DOHH2 (cell line): ENCODE results near the gene MRPL22.
"Not testable (repeated sequence)": the region's sequence is repeated elsewhere in the genome, so short reads cannot be mapped to it uniquely, and the experiment has no call there.

ENCODE experiments used
- H3F3A ChIP-seq: fragments of 200-600 bp; sonication (generic), shearing (Covaris generic); 2 replicates; pipeline ENCODE4 v1.6.0; 2016; ENCODE audit warnings: antibody characterized with exemption, mild to moderate bottlenecking; ENCODE audit not compliant: control insufficient read depth, insufficient read depth
- H3K27ac ChIP-seq: fragments of 200-600 bp; sonication (generic); 2 replicates; pipeline ENCODE4 v1.5.1; 2014; ENCODE audit warnings: low read depth, mild to moderate bottlenecking, low read length, moderate library complexity
- H3K27me3 ChIP-seq: fragments of 200-600 bp; sonication (generic); 2 replicates; pipeline ENCODE4 v1.6.1; 2014; ENCODE audit warnings: mild to moderate bottlenecking, low read length, mixed read lengths; ENCODE audit not compliant: control insufficient read depth
- H3K36me3 ChIP-seq: fragments of 200-600 bp; sonication (generic); 2 replicates; pipeline ENCODE4 v1.6.1; 2014; ENCODE audit warnings: mild to moderate bottlenecking, low read length, moderate library complexity, mixed read lengths; ENCODE audit not compliant: control insufficient read depth
- H3K4me1 ChIP-seq: fragments of 200-600 bp; sonication (generic); 2 replicates; pipeline ENCODE4 v1.6.1; 2014; ENCODE audit warnings: mild to moderate bottlenecking, low read length, mixed read lengths; ENCODE audit not compliant: control insufficient read depth
- H3K4me2 ChIP-seq: fragments of 200-600 bp; sonication (generic); 2 replicates; pipeline ENCODE4 v1.6.0; 2014; ENCODE audit warnings: mild to moderate bottlenecking, low read length, moderate library complexity
- H3K4me3 ChIP-seq: fragments of 200-600 bp; sonication (generic); 2 replicates; pipeline ENCODE4 v1.5.1; 2014; ENCODE audit warnings: mild to moderate bottlenecking, low read length, mixed read lengths
- H3K79me2 ChIP-seq: fragments of 200-600 bp; sonication (generic); 2 replicates; pipeline ENCODE4 v1.6.1; 2014; ENCODE audit warnings: mild to moderate bottlenecking, low read length, mixed read lengths; ENCODE audit not compliant: control insufficient read depth
- H3K9me2 ChIP-seq: fragments of 200-600 bp; sonication (generic); replicated peaks from 2 replicates; pipeline ENCODE4 v1.6.1; 2014; ENCODE audit warnings: mild to moderate bottlenecking, low read length, mixed read lengths; ENCODE audit not compliant: control insufficient read depth
- H3K9me3 ChIP-seq: fragments of 200-600 bp; sonication (generic); 2 replicates; pipeline ENCODE4 v1.6.1; 2014; ENCODE audit warnings: antibody characterized with exemption, low read length, mixed read lengths; ENCODE audit not compliant: control insufficient read depth, insufficient read depth
- H4K20me1 ChIP-seq: fragments of 200-600 bp; sonication (generic); 2 replicates; pipeline ENCODE4 v1.6.0; 2014; ENCODE audit warnings: low read depth, mild to moderate bottlenecking, antibody characterized with exemption, low read length, moderate library complexity; ENCODE audit not compliant: control insufficient read depth, insufficient read depth
- EZH2phosphoT487 ChIP-seq: fragments of 200-600 bp; sonication (generic); IDR thresholded peaks from 2 replicates; pipeline ENCODE4 v1.6.1; 2017; ENCODE audit warnings: borderline replicate concordance, mild to moderate bottlenecking, antibody characterized with exemption, low read length, moderate library complexity, mixed read lengths
- TF ChIP-seq, protein P1 (sequence below): fragments of 200-600 bp; sonication (generic); IDR thresholded peaks from one replicate; pipeline ENCODE4 v1.5.1; 2014; ENCODE audit warnings: antibody characterized with exemption, mild to moderate bottlenecking, low read depth, low read length; ENCODE audit not compliant: poor library complexity, severe bottlenecking

Gene MRPL22

DNA sequence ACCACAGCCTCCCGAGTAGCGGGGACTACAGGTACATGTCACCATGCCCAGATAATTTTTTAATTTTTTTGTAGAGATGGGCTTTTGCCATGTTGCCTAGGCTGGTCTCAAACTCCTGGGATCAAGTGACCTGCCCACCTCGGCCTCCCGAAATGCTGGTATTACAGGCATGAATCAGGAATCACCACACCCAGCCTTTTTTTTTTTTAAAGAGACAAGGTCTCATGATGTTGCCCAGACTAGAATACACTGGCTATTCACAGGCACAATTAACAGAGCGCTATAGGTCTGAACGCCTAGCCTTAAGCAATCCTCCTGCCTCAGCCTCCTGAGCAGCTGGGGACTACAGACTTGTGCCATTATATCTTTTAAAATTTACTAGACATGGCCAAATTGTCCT lies 39.0 kb upstream of the MRPL22 start:
- H3K79me2 ChIP-seq, result no peaks in the 10 kb centered on the region
- TF ChIP-seq EZH2phosphoT487, result no peak
- TF ChIP-seq, protein P1, sequence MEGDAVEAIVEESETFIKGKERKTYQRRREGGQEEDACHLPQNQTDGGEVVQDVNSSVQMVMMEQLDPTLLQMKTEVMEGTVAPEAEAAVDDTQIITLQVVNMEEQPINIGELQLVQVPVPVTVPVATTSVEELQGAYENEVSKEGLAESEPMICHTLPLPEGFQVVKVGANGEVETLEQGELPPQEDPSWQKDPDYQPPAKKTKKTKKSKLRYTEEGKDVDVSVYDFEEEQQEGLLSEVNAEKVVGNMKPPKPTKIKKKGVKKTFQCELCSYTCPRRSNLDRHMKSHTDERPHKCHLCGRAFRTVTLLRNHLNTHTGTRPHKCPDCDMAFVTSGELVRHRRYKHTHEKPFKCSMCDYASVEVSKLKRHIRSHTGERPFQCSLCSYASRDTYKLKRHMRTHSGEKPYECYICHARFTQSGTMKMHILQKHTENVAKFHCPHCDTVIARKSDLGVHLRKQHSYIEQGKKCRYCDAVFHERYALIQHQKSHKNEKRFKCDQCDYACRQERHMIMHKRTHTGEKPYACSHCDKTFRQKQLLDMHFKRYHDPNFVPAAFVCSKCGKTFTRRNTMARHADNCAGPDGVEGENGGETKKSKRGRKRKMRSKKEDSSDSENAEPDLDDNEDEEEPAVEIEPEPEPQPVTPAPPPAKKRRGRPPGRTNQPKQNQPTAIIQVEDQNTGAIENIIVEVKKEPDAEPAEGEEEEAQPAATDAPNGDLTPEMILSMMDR, result no peak
- H3K36me3 ChIP-seq, result peaks cover 92% of the 10 kb centered on the region

DNA sequence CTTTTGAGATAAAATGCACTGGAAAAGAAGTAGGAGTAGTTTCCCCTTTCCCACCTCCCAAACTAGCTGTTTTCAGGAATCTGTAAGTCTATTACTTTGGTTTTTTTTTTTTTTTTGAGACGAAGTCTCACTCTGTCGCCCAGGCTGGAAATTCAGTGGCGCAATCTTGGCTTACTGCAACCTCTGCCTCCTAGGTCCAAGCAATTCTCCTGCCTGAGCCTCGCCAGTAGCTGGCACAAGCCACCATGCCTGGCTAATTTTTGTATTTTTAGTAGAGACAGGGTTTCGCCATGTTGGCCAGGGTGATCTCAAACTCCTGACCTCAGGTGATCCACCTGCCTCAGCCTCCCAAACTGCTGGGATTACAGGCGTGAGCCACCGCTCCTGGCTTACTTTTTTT lies 35.3 kb upstream of the MRPL22 start:
- not testable (repeated sequence) for H4K20me1 ChIP-seq, H3K27ac ChIP-seq, H3K9me3 ChIP-seq, H3K79me2 ChIP-seq, H3F3A ChIP-seq, H3K9me2 ChIP-seq, H3K4me1 ChIP-seq, H3K4me3 ChIP-seq, H3K4me2 ChIP-seq, H3K27me3 ChIP-seq
- peaks cover 86% of the 10 kb centered on the region for H3K36me3 ChIP-seq

More for the DNA sequence above, 39.0 kb upstream of the MRPL22 start:
- no peaks in the 10 kb centered on the region for H4K20me1 ChIP-seq
- H3K9me2 ChIP-seq, result no peaks in the 10 kb centered on the region
- H3K4me2 ChIP-seq, result no peak overlapping the region
- no peaks in the 10 kb centered on the region for H3K9me3 ChIP-seq
- no peak overlapping the region for H3K27ac ChIP-seq
- no peak overlapping the region for H3K4me3 ChIP-seq
- no peaks in the 10 kb centered on the region for H3K27me3 ChIP-seq
- H3F3A ChIP-seq, result no peaks in the 10 kb centered on the region
- H3K4me1 ChIP-seq, result no peaks in the 10 kb centered on the region

DNA sequence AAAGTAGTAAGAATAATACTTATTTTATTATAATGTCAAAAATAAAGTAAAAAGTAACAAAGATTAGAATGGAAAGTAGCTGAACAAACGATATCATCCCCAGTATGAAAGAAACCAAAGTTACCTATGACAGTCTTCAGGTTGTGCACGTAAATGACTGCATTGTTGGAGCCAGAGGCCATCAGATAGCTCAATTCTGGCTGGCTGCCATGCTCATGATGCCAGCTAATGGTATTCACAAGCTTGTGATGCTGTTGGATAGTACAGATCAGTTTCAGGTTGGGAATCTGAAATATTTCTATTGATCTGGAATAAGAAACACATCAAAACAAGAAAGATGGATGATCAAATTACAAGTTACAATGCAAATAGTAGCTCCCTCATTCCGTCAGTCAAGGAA lies 24.0 kb upstream of the MRPL22 start:
- H3K27me3 ChIP-seq, result no peaks in the 10 kb centered on the region
- no peaks in the 10 kb centered on the region for H3K9me3 ChIP-seq
- H3K4me3 ChIP-seq, result no peak overlapping the region
- no peaks in the 10 kb centered on the region for H3K9me2 ChIP-seq
- no peaks in the 10 kb centered on the region for H4K20me1 ChIP-seq
- peaks cover 83% of the 10 kb centered on the region for H3K36me3 ChIP-seq
- no peak overlapping the region for H3K4me2 ChIP-seq
- H3K27ac ChIP-seq, result no peak overlapping the region
- H3K79me2 ChIP-seq, result no peaks in the 10 kb centered on the region
- H3K4me1 ChIP-seq, result no peaks in the 10 kb centered on the region
- TF ChIP-seq, protein P1, result no peak
- TF ChIP-seq EZH2phosphoT487, result no peak
- peaks cover 2% of the 10 kb centered on the region; the same call in 1 of the 2 replicates for H3F3A ChIP-seq

DNA sequence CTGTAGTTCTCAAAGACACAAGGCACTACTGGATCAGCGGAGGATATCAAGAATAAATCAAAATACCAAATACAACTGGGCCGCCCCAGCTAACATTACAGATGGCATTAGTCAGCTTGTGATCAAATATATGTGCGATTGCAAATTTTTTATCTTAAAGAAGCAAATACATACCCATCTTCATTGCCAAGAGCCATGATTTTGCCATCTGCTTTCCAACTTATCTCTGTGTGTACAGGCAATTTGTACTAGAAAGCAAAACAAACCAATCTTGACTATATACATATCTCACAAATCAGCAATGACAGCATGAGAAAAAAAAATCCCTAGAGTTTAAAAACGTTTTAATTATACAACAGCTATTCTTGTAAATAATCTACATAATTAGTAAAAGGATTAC lies 23.1 kb upstream of the MRPL22 start:
- Histone ChIP-seq H3K27ac (no peak overlapping the region), H3F3A (peaks cover 2% of the 10 kb centered on the region; the same call in 1 of the 2 replicates), H4K20me1 (no peaks in the 10 kb centered on the region), H3K9me2 (no peaks in the 10 kb centered on the region), H3K79me2 (no peaks in the 10 kb centered on the region), H3K36me3 (peaks cover 74% of the 10 kb centered on the region), H3K9me3 (no peaks in the 10 kb centered on the region), H3K27me3 (no peaks in the 10 kb centered on the region), H3K4me1 (no peaks in the 10 kb centered on the region), H3K4me2 (no peak overlapping the region), H3K4me3 (no peak overlapping the region)
- TF ChIP-seq, protein P1, result no peak
- no peak for TF ChIP-seq EZH2phosphoT487
